H9 (cell line): ENCODE results near the gene TGM4. TPM values are rescaled to one million over a fixed set of nuclear protein-coding genes. Genes with fewer than 3 reads are reported as not detected.

Experiments
- DNase-seq: peaks from one replicate; pipeline ENCODE4 v3.0.0-alpha.2; 2017
- H2AFZ ChIP-seq: one replicate; pipeline ENCODE4 v1.6.1; 2013; ENCODE audit warnings: mild to moderate bottlenecking, low read length, control low read depth, moderate library complexity
- H2AK5ac ChIP-seq: 2 replicates; pipeline ENCODE4 v1.6.1; 2013; ENCODE audit warnings: low read length, control low read depth, mixed read lengths; ENCODE audit not compliant: insufficient read length
- H2BK120ac ChIP-seq: one replicate; pipeline ENCODE4 v1.6.1; 2013; ENCODE audit warnings: low read depth, mild to moderate bottlenecking, low read length, control low read depth, inconsistent platforms; ENCODE audit not compliant: poor library complexity, severe bottlenecking
- H2BK12ac ChIP-seq: 2 replicates; pipeline ENCODE4 v1.6.1; 2013; ENCODE audit warnings: low read length, control low read depth, mixed read lengths, low read depth; ENCODE audit not compliant: insufficient read length
- H2BK15ac ChIP-seq: 2 replicates; pipeline ENCODE4 v1.6.1; 2013; ENCODE audit warnings: low read depth, low read length, control low read depth
- H2BK20ac ChIP-seq: one replicate; pipeline ENCODE4 v1.6.1; 2013; ENCODE audit warnings: low read depth, mild to moderate bottlenecking, low read length, control low read depth, inconsistent platforms; ENCODE audit not compliant: poor library complexity, severe bottlenecking
- H2BK5ac ChIP-seq: 2 replicates; pipeline ENCODE4 v1.6.1; 2013; ENCODE audit warnings: low read length, control low read depth, mixed read lengths; ENCODE audit not compliant: insufficient read length
- H3K14ac ChIP-seq: 2 replicates; pipeline ENCODE4 v1.6.1; 2013; ENCODE audit warnings: low read length, control low read depth; ENCODE audit not compliant: insufficient read depth
- H3K18ac ChIP-seq: 2 replicates; pipeline ENCODE4 v1.6.1; 2013; ENCODE audit warnings: low read depth, mild to moderate bottlenecking, mixed read lengths, low read length, control low read depth; ENCODE audit not compliant: insufficient read length
- H3K23ac ChIP-seq: 2 replicates; pipeline ENCODE4 v1.6.1; 2013; ENCODE audit warnings: low read length, control low read depth, mixed read lengths, low read depth; ENCODE audit not compliant: insufficient read length
- H3K23me2 ChIP-seq: 2 replicates; pipeline ENCODE4 v1.6.1; 2013; ENCODE audit warnings: low read depth, mild to moderate bottlenecking, mixed read lengths, low read length, control low read depth; ENCODE audit not compliant: insufficient read length, poor library complexity, severe bottlenecking
- H3K27ac ChIP-seq: 2 replicates; pipeline ENCODE4 v1.5.1; 2013; ENCODE audit warnings: low read length, control low read depth, mixed read lengths, low read depth; ENCODE audit not compliant: insufficient read length
- H3K27me3 ChIP-seq: 2 replicates; pipeline ENCODE4 v1.6.1; 2013; ENCODE audit warnings: low read length, control low read depth, inconsistent platforms; ENCODE audit not compliant: insufficient read depth
- H3K4ac ChIP-seq: 2 replicates; pipeline ENCODE4 v1.6.1; 2013; ENCODE audit warnings: low read depth, mild to moderate bottlenecking, control low read depth, inconsistent platforms, low read length, moderate library complexity
- H3K4me1 ChIP-seq: 2 replicates; pipeline ENCODE4 v1.6.1; 2013; ENCODE audit warnings: low read length, control low read depth, inconsistent platforms; ENCODE audit not compliant: insufficient read depth
- H3K4me2 ChIP-seq: 2 replicates; pipeline ENCODE4 v1.6.1; 2013; ENCODE audit warnings: low read length, control low read depth, mixed read lengths; ENCODE audit not compliant: insufficient read length, insufficient read depth
- H3K56ac ChIP-seq: 2 replicates; pipeline ENCODE4 v1.6.1; 2013; ENCODE audit warnings: low read depth, mild to moderate bottlenecking, mixed read lengths, low read length, control low read depth; ENCODE audit not compliant: insufficient read length
- H3K79me1 ChIP-seq: 2 replicates; pipeline ENCODE4 v1.6.1; 2013; ENCODE audit warnings: low read depth, mild to moderate bottlenecking, moderate library complexity, low read length, control low read depth, inconsistent platforms; ENCODE audit not compliant: insufficient read depth, poor library complexity, severe bottlenecking
- H3K79me2 ChIP-seq: 2 replicates; pipeline ENCODE4 v1.6.1; 2013; ENCODE audit warnings: low read length, control low read depth, inconsistent platforms; ENCODE audit not compliant: insufficient read depth
- H3K9ac ChIP-seq: 2 replicates; pipeline ENCODE4 v1.6.1; 2013; ENCODE audit warnings: low read length, control low read depth, mixed read lengths; ENCODE audit not compliant: insufficient read length; ENCODE audit errors: extremely low read depth
- H3K9me3 ChIP-seq: one replicate; pipeline ENCODE4 v1.6.1; 2013; ENCODE audit warnings: low read depth, low read length, inconsistent platforms; ENCODE audit not compliant: control insufficient read depth
- H3T11ph ChIP-seq: one replicate; pipeline ENCODE4 v1.6.1; 2013; ENCODE audit warnings: mild to moderate bottlenecking, low read length, control low read depth, inconsistent platforms
- H4K20me1 ChIP-seq: one replicate; pipeline ENCODE4 v1.6.1; 2013; ENCODE audit not compliant: control insufficient read depth, insufficient read length, insufficient read depth
- H4K5ac ChIP-seq: 2 replicates; pipeline ENCODE4 v1.6.1; 2013; ENCODE audit warnings: low read depth, mild to moderate bottlenecking, mixed read lengths, low read length, control low read depth; ENCODE audit not compliant: insufficient read length
- H4K8ac ChIP-seq: replicated peaks from 2 replicates; pipeline ENCODE4 v1.6.1; 2013; ENCODE audit warnings: low read length, control low read depth, mixed read lengths, low read depth; ENCODE audit not compliant: insufficient read length
- H4K91ac ChIP-seq: 2 replicates; pipeline ENCODE4 v1.6.1; 2013; ENCODE audit warnings: low read depth, mild to moderate bottlenecking, moderate library complexity, mixed read lengths, low read length, control low read depth; ENCODE audit not compliant: insufficient read length
- H3K27ac Mint-ChIP-seq, 3 experiments: 2 replicates in 2 of 3; 3 replicates in 1 of 3; pipeline ENCODE4 v1.8.0; 2020 to 2021; ENCODE audit warnings: mixed read lengths in 3 of 3, mild to moderate bottlenecking in 1 of 3, moderate library complexity in 1 of 3
- H3K27me3 Mint-ChIP-seq: 2 replicates; pipeline ENCODE4 v1.8.0; 2021; ENCODE audit warnings: low read depth, mild to moderate bottlenecking, moderate library complexity, mixed read lengths
- H3K36me3 Mint-ChIP-seq, 3 experiments: 2 replicates in 2 of 3; 3 replicates in 1 of 3; pipeline ENCODE4 v1.8.0; 2020 to 2021; ENCODE audit warnings: low read depth in 3 of 3, mixed read lengths in 3 of 3; ENCODE audit not compliant: insufficient read depth in 1 of 3
- H3K4me1 Mint-ChIP-seq, 2 experiments: 2 replicates each; pipeline ENCODE4 v1.8.0; 2020; ENCODE audit warnings: mixed read lengths in 2 of 2
- H3K4me3 Mint-ChIP-seq, 2 experiments: 2 replicates in 1 of 2; 3 replicates in 1 of 2; pipeline ENCODE4 v1.8.0; 2020 to 2021; ENCODE audit warnings: mild to moderate bottlenecking in 2 of 2, mixed read lengths in 2 of 2, moderate library complexity in 1 of 2
- H3K9me3 Mint-ChIP-seq, 2 experiments: 2 replicates in 1 of 2; 3 replicates in 1 of 2; pipeline ENCODE4 v1.8.0; 2020; ENCODE audit warnings: mild to moderate bottlenecking in 2 of 2, mixed read lengths in 2 of 2, moderate library complexity in 1 of 2
- CTCF ChIP-seq: fragments of 200-600 bp; sonication (generic); conservative IDR thresholded peaks from 3 replicates; pipeline ENCODE4 v1.8.0; 2021; ENCODE audit warnings: antibody characterized with exemption, mild to moderate bottlenecking
- WGBS: extraction: QIAGEN DNeasy Blood & Tissue Kit; methylation state at CpG from one replicate; pipeline ENCODE4 v1.1.7; 2013; ENCODE audit warnings: missing lambda C conversion rate, low lambda C conversion rate, mixed read lengths; ENCODE audit not compliant: insufficient read length; ENCODE audit errors: extremely low coverage; 5-methylcytosine and 5-hydroxymethylcytosine counted together
- total RNA-seq: library from RNA; stranded (reverse); gene quantifications from 2 replicates; pipeline ENCODE4 v1.2.1, GENCODE V29; 2021

The TGM4 gene
- total RNA-seq, 1 experiment from 2014 or later, result not detected

GRCh38 chr3:44907612-44908011 lies 33.2 kb downstream of the TGM4 start:
- no peak overlapping the region for H2BK20ac ChIP-seq
- no peaks in the 10 kb centered on the region; a peak in 1 of 5 replicates for H3K9me3 Mint-ChIP-seq
- no peak overlapping the region for H3K56ac ChIP-seq
- H2BK15ac ChIP-seq, result no peak overlapping the region
- WGBS, result no CpG with 5 or more reads among the region's 4 CpGs
- no peaks in the 10 kb centered on the region for H3K23me2 ChIP-seq
- no peak overlapping the region for H4K8ac ChIP-seq
- no peak overlapping the region for H3K27ac ChIP-seq
- peaks cover 21% of the 10 kb centered on the region for H3K27me3 Mint-ChIP-seq
- no peak overlapping the region for H2BK120ac ChIP-seq
- H3K27me3 ChIP-seq, result no peaks in the 10 kb centered on the region
- peaks cover 7% of the 10 kb centered on the region for H3K9me3 ChIP-seq
- H3K18ac ChIP-seq, result no peak overlapping the region
- H2AK5ac ChIP-seq, result no peak overlapping the region
- no peaks in the 10 kb centered on the region for H3K36me3 Mint-ChIP-seq
- H4K91ac ChIP-seq, result no peak overlapping the region
- H4K5ac ChIP-seq, result no peak overlapping the region
- no peak overlapping the region for H3K4me2 ChIP-seq
- no peaks in the 10 kb centered on the region for H3K4me1 ChIP-seq
- no peaks in the 10 kb centered on the region for H4K20me1 ChIP-seq
- no peak overlapping the region for H2AFZ ChIP-seq
- DNase-seq, result no peak
- no peak overlapping the region for H3K9ac ChIP-seq
- TF ChIP-seq CTCF, result no peak
- H3K79me2 ChIP-seq, result no peaks in the 10 kb centered on the region
- H2BK5ac ChIP-seq, result no peak overlapping the region
- H3K79me1 ChIP-seq, result no peaks in the 10 kb centered on the region
- H3K14ac ChIP-seq, result no peak overlapping the region
- no peak overlapping the region for H3T11ph ChIP-seq
- H3K4me3 Mint-ChIP-seq, result no peak overlapping the region
- no peak overlapping the region for H3K27ac Mint-ChIP-seq
- H2BK12ac ChIP-seq, result no peak overlapping the region
- peaks cover 5 to 6% of the 10 kb centered on the region in 2 experiments; a peak in 3 of 4 replicates for H3K4me1 Mint-ChIP-seq
- H3K4ac ChIP-seq, result no peak overlapping the region
- no peak overlapping the region for H3K23ac ChIP-seq
